H9 (cell line): ENCODE data around the gene TOR1A. TPM values are rescaled to one million over a fixed set of nuclear protein-coding genes. Genes with fewer than 3 reads are reported as not detected.

ENCODE experiments used
- DNase-seq: peaks from one replicate; pipeline ENCODE4 v3.0.0-alpha.2; 2017
- H2AFZ ChIP-seq: one replicate; pipeline ENCODE4 v1.6.1; 2013; ENCODE audit warnings: mild to moderate bottlenecking, low read length, control low read depth, moderate library complexity
- H2AK5ac ChIP-seq: 2 replicates; pipeline ENCODE4 v1.6.1; 2013; ENCODE audit warnings: low read length, control low read depth, mixed read lengths; ENCODE audit not compliant: insufficient read length
- H2BK120ac ChIP-seq: one replicate; pipeline ENCODE4 v1.6.1; 2013; ENCODE audit warnings: low read depth, mild to moderate bottlenecking, low read length, control low read depth, inconsistent platforms; ENCODE audit not compliant: poor library complexity, severe bottlenecking
- H2BK12ac ChIP-seq: 2 replicates; pipeline ENCODE4 v1.6.1; 2013; ENCODE audit warnings: low read length, control low read depth, mixed read lengths, low read depth; ENCODE audit not compliant: insufficient read length
- H2BK15ac ChIP-seq: 2 replicates; pipeline ENCODE4 v1.6.1; 2013; ENCODE audit warnings: low read depth, low read length, control low read depth
- H2BK20ac ChIP-seq: one replicate; pipeline ENCODE4 v1.6.1; 2013; ENCODE audit warnings: low read depth, mild to moderate bottlenecking, low read length, control low read depth, inconsistent platforms; ENCODE audit not compliant: poor library complexity, severe bottlenecking
- H2BK5ac ChIP-seq: 2 replicates; pipeline ENCODE4 v1.6.1; 2013; ENCODE audit warnings: low read length, control low read depth, mixed read lengths; ENCODE audit not compliant: insufficient read length
- H3K14ac ChIP-seq: 2 replicates; pipeline ENCODE4 v1.6.1; 2013; ENCODE audit warnings: low read length, control low read depth; ENCODE audit not compliant: insufficient read depth
- H3K18ac ChIP-seq: 2 replicates; pipeline ENCODE4 v1.6.1; 2013; ENCODE audit warnings: low read depth, mild to moderate bottlenecking, mixed read lengths, low read length, control low read depth; ENCODE audit not compliant: insufficient read length
- H3K23ac ChIP-seq: 2 replicates; pipeline ENCODE4 v1.6.1; 2013; ENCODE audit warnings: low read length, control low read depth, mixed read lengths, low read depth; ENCODE audit not compliant: insufficient read length
- H3K23me2 ChIP-seq: 2 replicates; pipeline ENCODE4 v1.6.1; 2013; ENCODE audit warnings: low read depth, mild to moderate bottlenecking, mixed read lengths, low read length, control low read depth; ENCODE audit not compliant: insufficient read length, poor library complexity, severe bottlenecking
- H3K27ac ChIP-seq: 2 replicates; pipeline ENCODE4 v1.5.1; 2013; ENCODE audit warnings: low read length, control low read depth, mixed read lengths, low read depth; ENCODE audit not compliant: insufficient read length
- H3K27me3 ChIP-seq: 2 replicates; pipeline ENCODE4 v1.6.1; 2013; ENCODE audit warnings: low read length, control low read depth, inconsistent platforms; ENCODE audit not compliant: insufficient read depth
- H3K4ac ChIP-seq: 2 replicates; pipeline ENCODE4 v1.6.1; 2013; ENCODE audit warnings: low read depth, mild to moderate bottlenecking, control low read depth, inconsistent platforms, low read length, moderate library complexity
- H3K4me1 ChIP-seq: 2 replicates; pipeline ENCODE4 v1.6.1; 2013; ENCODE audit warnings: low read length, control low read depth, inconsistent platforms; ENCODE audit not compliant: insufficient read depth
- H3K4me2 ChIP-seq: 2 replicates; pipeline ENCODE4 v1.6.1; 2013; ENCODE audit warnings: low read length, control low read depth, mixed read lengths; ENCODE audit not compliant: insufficient read length, insufficient read depth
- H3K56ac ChIP-seq: 2 replicates; pipeline ENCODE4 v1.6.1; 2013; ENCODE audit warnings: low read depth, mild to moderate bottlenecking, mixed read lengths, low read length, control low read depth; ENCODE audit not compliant: insufficient read length
- H3K79me1 ChIP-seq: 2 replicates; pipeline ENCODE4 v1.6.1; 2013; ENCODE audit warnings: low read depth, mild to moderate bottlenecking, moderate library complexity, low read length, control low read depth, inconsistent platforms; ENCODE audit not compliant: insufficient read depth, poor library complexity, severe bottlenecking
- H3K79me2 ChIP-seq: 2 replicates; pipeline ENCODE4 v1.6.1; 2013; ENCODE audit warnings: low read length, control low read depth, inconsistent platforms; ENCODE audit not compliant: insufficient read depth
- H3K9ac ChIP-seq: 2 replicates; pipeline ENCODE4 v1.6.1; 2013; ENCODE audit warnings: low read length, control low read depth, mixed read lengths; ENCODE audit not compliant: insufficient read length; ENCODE audit errors: extremely low read depth
- H3K9me3 ChIP-seq: one replicate; pipeline ENCODE4 v1.6.1; 2013; ENCODE audit warnings: low read depth, low read length, inconsistent platforms; ENCODE audit not compliant: control insufficient read depth
- H3T11ph ChIP-seq: one replicate; pipeline ENCODE4 v1.6.1; 2013; ENCODE audit warnings: mild to moderate bottlenecking, low read length, control low read depth, inconsistent platforms
- H4K20me1 ChIP-seq: one replicate; pipeline ENCODE4 v1.6.1; 2013; ENCODE audit not compliant: control insufficient read depth, insufficient read length, insufficient read depth
- H4K5ac ChIP-seq: 2 replicates; pipeline ENCODE4 v1.6.1; 2013; ENCODE audit warnings: low read depth, mild to moderate bottlenecking, mixed read lengths, low read length, control low read depth; ENCODE audit not compliant: insufficient read length
- H4K8ac ChIP-seq: replicated peaks from 2 replicates; pipeline ENCODE4 v1.6.1; 2013; ENCODE audit warnings: low read length, control low read depth, mixed read lengths, low read depth; ENCODE audit not compliant: insufficient read length
- H4K91ac ChIP-seq: 2 replicates; pipeline ENCODE4 v1.6.1; 2013; ENCODE audit warnings: low read depth, mild to moderate bottlenecking, moderate library complexity, mixed read lengths, low read length, control low read depth; ENCODE audit not compliant: insufficient read length
- H3K27ac Mint-ChIP-seq, 3 experiments: 2 replicates in 2 of 3; 3 replicates in 1 of 3; pipeline ENCODE4 v1.8.0; 2020 to 2021; ENCODE audit warnings: mixed read lengths in 3 of 3, mild to moderate bottlenecking in 1 of 3, moderate library complexity in 1 of 3
- H3K27me3 Mint-ChIP-seq: 2 replicates; pipeline ENCODE4 v1.8.0; 2021; ENCODE audit warnings: low read depth, mild to moderate bottlenecking, moderate library complexity, mixed read lengths
- H3K36me3 Mint-ChIP-seq, 3 experiments: 2 replicates in 2 of 3; 3 replicates in 1 of 3; pipeline ENCODE4 v1.8.0; 2020 to 2021; ENCODE audit warnings: low read depth in 3 of 3, mixed read lengths in 3 of 3; ENCODE audit not compliant: insufficient read depth in 1 of 3
- H3K4me1 Mint-ChIP-seq, 2 experiments: 2 replicates each; pipeline ENCODE4 v1.8.0; 2020; ENCODE audit warnings: mixed read lengths in 2 of 2
- H3K4me3 Mint-ChIP-seq, 2 experiments: 2 replicates in 1 of 2; 3 replicates in 1 of 2; pipeline ENCODE4 v1.8.0; 2020 to 2021; ENCODE audit warnings: mild to moderate bottlenecking in 2 of 2, mixed read lengths in 2 of 2, moderate library complexity in 1 of 2
- H3K9me3 Mint-ChIP-seq, 2 experiments: 2 replicates in 1 of 2; 3 replicates in 1 of 2; pipeline ENCODE4 v1.8.0; 2020; ENCODE audit warnings: mild to moderate bottlenecking in 2 of 2, mixed read lengths in 2 of 2, moderate library complexity in 1 of 2
- whole genome bisulfite sequencing: extraction: QIAGEN DNeasy Blood & Tissue Kit; methylation state at CpG from one replicate; pipeline ENCODE4 v1.1.7; 2013; ENCODE audit warnings: missing lambda C conversion rate, low lambda C conversion rate, mixed read lengths; ENCODE audit not compliant: insufficient read length; ENCODE audit errors: extremely low coverage; 5-methylcytosine and 5-hydroxymethylcytosine counted together
- total RNA-seq: library from RNA; stranded (reverse); gene quantifications from 2 replicates; pipeline ENCODE4 v1.2.1, GENCODE V29; 2021
- TF ChIP-seq, protein P1 (sequence below): fragments of 200-600 bp; sonication (generic); conservative IDR thresholded peaks from 3 replicates; pipeline ENCODE4 v1.8.0; 2021; ENCODE audit warnings: antibody characterized with exemption, mild to moderate bottlenecking

TOR1A gene
- total RNA-seq, 1 experiment from 2014 or later, result 60.1 TPM

DNA sequence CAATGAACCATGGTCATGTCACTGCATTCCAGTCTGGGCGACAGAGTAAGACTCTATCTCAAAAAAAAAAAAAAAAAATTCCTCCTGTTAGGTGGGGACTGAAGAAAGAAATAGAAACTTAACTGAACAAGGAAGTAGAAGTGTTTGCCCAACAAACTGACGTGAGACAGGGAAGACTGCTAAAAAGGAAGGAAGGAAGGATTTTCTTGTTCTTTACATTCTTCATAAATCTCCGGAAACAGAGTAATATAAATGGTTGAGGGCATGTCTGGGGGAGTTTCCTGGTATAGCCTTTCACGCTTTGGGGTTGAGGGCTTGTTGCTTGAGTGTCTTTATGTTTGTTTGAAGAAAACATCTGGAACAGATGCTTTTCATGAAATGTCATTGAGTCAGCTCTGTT, 17.9 kb downstream of the TOR1A start:
- no peak overlapping the region for H2BK120ac ChIP-seq
- H3K18ac ChIP-seq, result no peak overlapping the region
- H3K9me3 ChIP-seq, result no peaks in the 10 kb centered on the region
- H3K4me2 ChIP-seq, result no peak overlapping the region
- no peak overlapping the region for H4K5ac ChIP-seq
- no peak overlapping the region for H3T11ph ChIP-seq
- no peak overlapping the region for H2BK12ac ChIP-seq
- no peaks in the 10 kb centered on the region for H4K20me1 ChIP-seq
- H2AK5ac ChIP-seq, result no peak overlapping the region
- H2BK5ac ChIP-seq, result no peak overlapping the region
- no peak overlapping the region for H3K56ac ChIP-seq
- H3K4me1 ChIP-seq, result peaks cover 3% of the 10 kb centered on the region; the same call in 1 of the 2 replicates
- no peaks in the 10 kb centered on the region for H3K27me3 Mint-ChIP-seq
- no peak overlapping the region for H2BK20ac ChIP-seq
- no peak for DNase-seq
- H3K27ac Mint-ChIP-seq, result no peak overlapping the region
- H2AFZ ChIP-seq, result no peak overlapping the region
- TF ChIP-seq, protein P1, sequence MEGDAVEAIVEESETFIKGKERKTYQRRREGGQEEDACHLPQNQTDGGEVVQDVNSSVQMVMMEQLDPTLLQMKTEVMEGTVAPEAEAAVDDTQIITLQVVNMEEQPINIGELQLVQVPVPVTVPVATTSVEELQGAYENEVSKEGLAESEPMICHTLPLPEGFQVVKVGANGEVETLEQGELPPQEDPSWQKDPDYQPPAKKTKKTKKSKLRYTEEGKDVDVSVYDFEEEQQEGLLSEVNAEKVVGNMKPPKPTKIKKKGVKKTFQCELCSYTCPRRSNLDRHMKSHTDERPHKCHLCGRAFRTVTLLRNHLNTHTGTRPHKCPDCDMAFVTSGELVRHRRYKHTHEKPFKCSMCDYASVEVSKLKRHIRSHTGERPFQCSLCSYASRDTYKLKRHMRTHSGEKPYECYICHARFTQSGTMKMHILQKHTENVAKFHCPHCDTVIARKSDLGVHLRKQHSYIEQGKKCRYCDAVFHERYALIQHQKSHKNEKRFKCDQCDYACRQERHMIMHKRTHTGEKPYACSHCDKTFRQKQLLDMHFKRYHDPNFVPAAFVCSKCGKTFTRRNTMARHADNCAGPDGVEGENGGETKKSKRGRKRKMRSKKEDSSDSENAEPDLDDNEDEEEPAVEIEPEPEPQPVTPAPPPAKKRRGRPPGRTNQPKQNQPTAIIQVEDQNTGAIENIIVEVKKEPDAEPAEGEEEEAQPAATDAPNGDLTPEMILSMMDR, result no peak
- H3K23me2 ChIP-seq, result peaks cover 6% of the 10 kb centered on the region
- H3K4me3 Mint-ChIP-seq, result peak overlapping the region in 1 of 2 experiments; percentile 11; a peak in 1 of 5 replicates
- no peak overlapping the region for H2BK15ac ChIP-seq
- H3K27me3 ChIP-seq, result no peaks in the 10 kb centered on the region
- H3K27ac ChIP-seq, result no peak overlapping the region
- no CpG with 5 or more reads among the region's 4 CpGs for WGBS
- H3K9ac ChIP-seq, result no peak overlapping the region
- H3K14ac ChIP-seq, result no peak overlapping the region
- no peak overlapping the region for H4K91ac ChIP-seq
- no peak overlapping the region for H3K4ac ChIP-seq
- no peaks in the 10 kb centered on the region; a peak in 1 of 5 replicates for H3K9me3 Mint-ChIP-seq
- no peak overlapping the region for H3K23ac ChIP-seq
- H3K79me1 ChIP-seq, result no peaks in the 10 kb centered on the region
- no peaks in the 10 kb centered on the region for H3K79me2 ChIP-seq
- peaks cover 22 to 57% (median 39%) of the 10 kb centered on the region in 3 experiments; a peak in 6 of 7 replicates for H3K36me3 Mint-ChIP-seq
- no peak overlapping the region for H4K8ac ChIP-seq
- peaks cover 6 to 10% of the 10 kb centered on the region in 2 experiments for H3K4me1 Mint-ChIP-seq
